Measurements from ENCODE around the gene NUP93.
"Not testable (repeated sequence)": the region's sequence is repeated elsewhere in the genome, so short reads cannot be mapped to it uniquely, and the experiment has no call there.

NUP93 gene

GRCh38 chr16:56876048-56876447, 146.1 kb downstream of the NUP93 start:
- DNase-seq: no peak

DNA sequence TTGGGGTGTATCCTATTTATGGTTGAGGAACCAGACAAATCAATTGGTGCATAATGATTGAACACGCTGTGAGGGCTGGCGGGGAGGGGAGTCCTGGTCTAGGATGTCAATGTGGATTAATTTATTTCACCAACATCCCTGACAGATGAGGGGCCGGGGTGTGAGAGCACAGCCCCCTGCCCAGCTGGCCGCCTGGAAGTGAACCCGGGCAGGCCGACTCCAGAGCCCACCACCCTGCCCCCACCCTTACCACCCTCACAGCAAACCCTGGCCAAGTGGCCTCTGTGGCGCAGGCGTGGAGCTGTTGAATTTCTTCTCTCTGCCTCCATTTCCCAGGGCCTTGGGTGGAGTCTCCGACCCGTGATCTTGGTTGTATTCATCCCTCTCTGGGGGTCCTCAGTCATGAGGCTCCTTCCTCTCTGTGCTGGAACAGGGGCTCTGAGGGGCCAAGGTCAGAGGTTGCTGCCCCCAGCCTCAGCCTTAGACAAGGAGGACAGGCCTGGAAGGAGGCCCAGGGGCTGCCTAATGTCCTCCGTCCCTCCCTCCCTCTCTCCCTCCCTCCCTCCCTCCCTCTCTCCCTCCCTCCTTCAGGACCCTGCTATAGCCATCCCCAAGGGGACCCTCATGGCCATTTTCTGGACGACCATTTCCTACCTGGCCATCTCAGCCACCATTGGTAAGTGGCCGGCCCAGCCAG, 147.7 kb downstream of the NUP93 start:
- no peak for DNase-seq

GRCh38 chr16:56878282-56878854, 148.4 kb downstream of the NUP93 start:
- no peak for DNase-seq

- no peak for DNase-seq
These were observed 149.3 kb downstream of the NUP93 start for GRCh38 chr16:56879276-56879675.

DNA sequence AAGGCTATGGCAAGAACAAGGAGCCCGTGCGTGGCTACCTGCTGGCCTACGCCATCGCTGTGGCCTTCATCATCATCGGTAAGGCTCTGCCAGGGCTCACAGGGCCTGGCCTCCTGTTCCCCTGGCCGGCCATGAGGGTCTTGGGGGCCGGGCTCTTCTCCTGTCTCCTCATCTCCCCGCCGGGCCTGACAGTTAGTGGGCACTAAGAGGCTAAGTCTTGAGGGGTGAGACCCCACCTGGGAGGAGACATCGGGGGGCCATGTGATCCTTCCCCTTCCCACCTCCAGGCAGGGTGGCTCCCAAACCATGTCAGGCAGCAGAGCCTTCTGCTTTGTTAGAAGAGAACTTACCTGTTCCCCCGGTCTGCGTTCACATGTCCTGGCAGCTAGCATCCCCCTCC, 150.2 kb downstream of the NUP93 start:
- no peak for DNase-seq

DNA sequence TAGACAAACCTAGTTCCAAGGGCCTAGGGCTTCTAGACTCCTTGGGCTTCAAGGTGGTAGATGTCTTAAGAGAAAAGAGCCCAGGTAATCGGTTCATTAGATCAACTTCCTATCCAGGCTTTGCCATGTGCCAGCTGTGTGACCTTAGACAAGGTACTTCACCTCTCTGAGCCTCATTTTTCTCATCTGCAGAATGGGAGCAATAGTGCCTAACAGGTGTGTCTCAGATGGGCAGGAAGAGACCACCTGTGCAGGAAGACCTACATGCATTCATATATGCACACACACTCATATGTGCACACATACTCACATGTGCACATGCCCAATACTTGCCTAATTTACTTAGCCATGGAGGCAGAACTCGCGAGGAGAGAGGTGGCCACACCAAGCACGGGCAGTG, 150.8 kb downstream of the NUP93 start:
- DNase-seq: no peak

DNA sequence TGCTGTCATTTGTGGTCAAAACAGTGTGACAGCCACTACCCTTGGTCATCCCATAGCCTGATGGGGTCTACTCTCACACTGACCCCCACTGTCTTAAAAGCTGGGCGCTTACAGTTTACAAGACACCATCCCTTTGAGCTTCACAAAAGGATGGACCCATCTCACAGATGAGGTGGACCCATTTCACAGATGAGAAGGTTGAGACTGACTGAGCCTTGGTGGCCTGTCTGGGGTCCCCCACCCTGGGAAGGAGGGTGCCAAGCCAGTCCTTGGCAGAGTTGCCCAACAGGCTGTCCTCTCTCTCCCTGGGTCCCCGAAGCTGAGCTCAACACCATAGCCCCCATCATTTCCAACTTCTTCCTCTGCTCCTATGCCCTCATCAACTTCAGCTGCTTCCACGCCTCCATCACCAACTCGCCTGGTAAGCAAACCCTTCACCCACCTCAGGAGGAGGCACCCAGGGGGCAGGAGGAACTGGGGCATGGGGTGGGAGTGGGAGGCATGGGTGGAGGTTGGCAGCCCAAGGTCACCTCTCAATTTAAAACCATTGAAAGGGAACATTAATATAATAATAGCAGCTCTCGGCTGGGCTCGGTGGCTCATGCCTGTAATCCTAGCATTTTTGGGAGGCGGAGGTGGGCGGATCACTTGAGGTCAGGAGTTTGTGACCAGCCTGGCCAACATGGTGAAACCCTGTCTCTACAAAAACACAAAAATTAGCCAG, 152.3 kb downstream of the NUP93 start:
- no peak for DNase-seq

DNA sequence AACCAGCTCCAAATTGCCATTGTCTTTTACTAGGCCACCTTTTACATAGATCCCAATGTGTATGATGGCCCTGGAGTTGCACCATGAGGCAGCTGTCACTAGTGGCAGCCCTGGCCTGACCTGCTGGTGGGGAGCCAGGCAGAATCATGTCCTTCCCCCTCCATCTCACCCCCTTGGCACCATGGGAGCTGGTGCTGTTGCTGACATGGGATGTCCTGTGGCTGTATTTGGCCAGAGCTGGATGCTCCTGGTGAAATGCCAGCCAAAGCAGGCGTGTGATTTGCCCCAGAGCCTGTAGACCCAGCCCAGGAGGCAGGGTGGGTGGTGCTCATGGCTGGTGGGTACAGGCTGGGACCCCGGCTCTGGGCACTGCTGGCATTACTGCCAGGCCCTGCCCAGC, 153.7 kb downstream of the NUP93 start:
- DNase-seq: no peak

DNA sequence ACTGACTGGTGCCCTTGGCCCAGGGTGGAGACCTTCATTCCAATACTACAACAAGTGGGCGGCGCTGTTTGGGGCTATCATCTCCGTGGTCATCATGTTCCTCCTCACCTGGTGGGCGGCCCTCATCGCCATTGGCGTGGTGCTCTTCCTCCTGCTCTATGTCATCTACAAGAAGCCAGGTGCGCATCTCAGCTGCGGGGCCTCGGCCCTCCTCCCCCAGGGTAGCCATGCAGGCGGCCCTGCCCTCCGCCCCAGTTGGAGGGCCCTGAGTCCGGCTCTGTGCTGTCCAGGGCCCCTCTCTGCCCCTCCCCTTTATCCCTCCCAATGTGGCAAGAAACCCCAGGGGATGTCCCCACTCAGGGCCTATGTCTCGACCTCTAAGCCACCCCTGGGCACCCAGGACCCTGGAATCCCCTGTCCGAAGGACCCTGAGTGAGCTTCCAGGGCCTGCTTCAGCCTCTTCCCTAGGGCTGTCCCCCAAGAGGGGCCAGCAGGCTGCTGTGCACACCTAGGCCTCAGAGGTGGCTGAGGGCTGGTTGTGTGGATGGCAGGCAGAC, 154.2 kb downstream of the NUP93 start:
- DNase-seq: no peak

GRCh38 chr16:56884929-56885328, 155.0 kb downstream of the NUP93 start:
- DNase-seq: not testable (repeated sequence)

DNA sequence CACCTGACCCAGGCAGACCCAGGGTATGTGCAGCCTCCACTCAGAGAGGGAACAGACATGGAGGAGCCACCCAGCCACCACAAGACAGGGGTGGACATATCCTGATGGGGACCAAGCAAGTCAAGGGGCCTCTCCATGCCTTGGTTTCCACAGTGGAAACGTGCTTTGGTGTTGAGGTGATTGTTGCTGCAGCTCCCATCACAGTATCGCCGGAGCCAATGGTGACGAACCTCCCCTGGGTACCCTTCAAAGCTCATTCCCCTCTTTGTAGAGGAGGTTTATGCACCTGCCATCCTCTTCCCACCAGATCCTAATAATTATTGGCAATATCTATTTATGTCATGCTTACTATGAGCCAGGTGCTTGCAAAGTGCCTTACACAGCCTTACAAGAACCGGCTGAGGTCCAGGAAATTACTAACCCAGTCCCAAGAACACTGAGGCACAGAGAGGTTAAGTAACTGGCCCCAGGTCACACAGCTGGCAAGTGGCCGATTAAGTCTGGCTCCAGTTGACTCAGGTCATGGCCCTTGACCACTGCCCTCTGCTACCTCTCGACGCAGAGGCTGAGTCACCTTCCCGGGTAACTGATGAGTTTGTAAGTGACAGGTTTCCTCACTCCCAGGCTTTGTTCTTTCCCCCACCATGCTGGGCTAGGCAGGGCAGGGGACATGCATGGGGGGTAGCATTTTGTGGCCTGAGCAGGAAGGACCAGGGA, 155.7 kb downstream of the NUP93 start:
- DNase-seq: no peak

DNA sequence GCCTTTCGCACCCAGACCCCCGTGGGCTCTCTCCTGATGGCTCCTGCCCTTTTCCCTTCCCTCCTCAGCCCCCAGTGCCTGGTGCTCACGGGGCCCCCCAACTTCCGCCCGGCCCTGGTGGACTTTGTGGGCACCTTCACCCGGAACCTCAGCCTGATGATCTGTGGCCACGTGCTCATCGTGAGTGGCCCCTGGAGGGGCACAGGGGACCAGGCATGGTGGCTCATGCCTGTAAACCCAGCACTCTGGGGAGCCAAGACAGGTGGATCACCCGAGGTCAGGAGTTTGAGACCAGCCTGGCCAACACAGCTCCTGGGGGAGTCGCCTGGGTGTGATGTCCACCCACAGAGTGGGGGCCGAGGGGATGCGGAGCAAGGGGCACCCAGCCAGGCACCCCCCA, 156.4 kb downstream of the NUP93 start:
- no peak for DNase-seq

DNA sequence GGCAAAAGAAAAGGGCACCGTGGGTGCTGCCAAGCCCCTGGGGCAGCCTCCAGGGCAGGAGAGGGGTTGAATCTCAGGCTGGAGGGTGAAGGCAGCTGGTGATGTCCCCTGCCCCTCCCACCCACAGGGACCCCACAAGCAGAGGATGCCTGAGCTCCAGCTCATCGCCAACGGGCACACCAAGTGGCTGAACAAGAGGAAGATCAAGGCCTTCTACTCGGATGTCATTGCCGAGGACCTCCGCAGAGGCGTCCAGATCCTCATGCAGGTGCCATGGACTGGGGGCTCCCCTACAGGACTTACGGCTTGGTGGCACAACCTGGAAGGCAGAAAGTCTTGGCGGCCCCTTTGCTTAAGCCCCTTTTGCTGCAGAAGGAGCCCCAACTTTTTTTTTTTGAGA, 156.9 kb downstream of the NUP93 start:
- no peak for DNase-seq

GRCh38 chr16:56888806-56889205, 158.9 kb downstream of the NUP93 start:
- no peak for DNase-seq

DNA sequence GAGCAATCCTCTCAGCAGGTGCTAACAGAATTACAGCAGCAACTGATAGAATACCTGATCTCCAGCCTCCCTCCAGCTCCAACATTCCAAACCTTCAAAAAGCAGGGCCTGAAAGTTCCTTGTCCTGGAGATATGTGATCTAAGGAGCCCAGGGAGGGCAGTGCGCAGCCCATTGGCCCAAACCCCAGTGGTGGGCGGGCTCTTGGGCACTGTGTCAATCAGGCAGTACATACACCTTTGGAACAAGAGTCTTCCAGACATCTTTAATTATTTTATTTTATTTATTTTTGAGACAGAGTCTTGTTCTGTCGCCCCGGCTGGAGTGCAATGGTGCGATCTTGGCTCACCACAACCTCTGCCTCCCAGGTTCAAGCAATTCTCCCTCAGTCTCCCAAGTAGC, 159.3 kb downstream of the NUP93 start:
- no peak for DNase-seq

DNA sequence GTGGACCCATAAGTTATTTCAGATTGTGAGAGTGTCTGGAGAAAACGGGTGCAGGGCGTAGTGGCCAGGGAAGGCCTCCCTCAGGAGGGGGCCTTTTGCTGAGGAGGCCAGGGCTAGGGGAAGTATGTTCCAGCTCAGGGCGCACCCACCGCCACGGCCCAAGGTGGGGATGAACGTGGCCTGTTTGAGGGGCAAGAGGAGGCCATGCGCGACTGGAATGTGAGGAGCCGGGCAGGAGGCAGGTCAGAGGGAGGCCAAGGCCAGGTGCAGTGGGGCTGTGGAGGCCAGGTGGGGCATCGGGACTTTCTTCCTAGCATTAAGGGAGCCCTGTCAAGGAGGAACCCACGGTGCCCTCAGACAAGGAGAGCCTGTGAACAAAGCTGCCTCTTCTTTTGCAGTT, 161.8 kb downstream of the NUP93 start:
- DNase-seq: no peak

DNA sequence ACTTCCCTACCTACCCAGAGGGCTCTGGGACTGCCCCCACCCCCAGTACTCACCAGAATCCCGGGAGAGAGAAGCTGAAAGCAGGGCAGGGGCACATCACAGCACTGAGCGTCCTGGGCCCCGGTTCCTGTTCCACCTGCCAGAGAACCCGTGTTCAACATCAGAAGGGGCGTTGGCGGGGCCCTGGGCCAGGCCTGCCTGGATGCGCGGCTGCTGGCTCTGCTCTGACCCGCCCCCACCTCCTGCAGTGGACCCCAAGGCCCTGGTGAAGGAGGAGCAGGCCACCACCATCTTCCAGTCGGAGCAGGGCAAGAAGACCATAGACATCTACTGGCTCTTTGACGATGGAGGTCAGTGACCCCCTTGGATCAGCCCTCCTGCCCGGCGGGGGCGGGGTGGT, 162.8 kb downstream of the NUP93 start:
- no peak for DNase-seq

- no peak for DNase-seq
These were observed 164.5 kb downstream of the NUP93 start for GRCh38 chr16:56894331-56894917.

GRCh38 chr16:56895813-56896212, 165.9 kb downstream of the NUP93 start:
- no peak for DNase-seq

DNA sequence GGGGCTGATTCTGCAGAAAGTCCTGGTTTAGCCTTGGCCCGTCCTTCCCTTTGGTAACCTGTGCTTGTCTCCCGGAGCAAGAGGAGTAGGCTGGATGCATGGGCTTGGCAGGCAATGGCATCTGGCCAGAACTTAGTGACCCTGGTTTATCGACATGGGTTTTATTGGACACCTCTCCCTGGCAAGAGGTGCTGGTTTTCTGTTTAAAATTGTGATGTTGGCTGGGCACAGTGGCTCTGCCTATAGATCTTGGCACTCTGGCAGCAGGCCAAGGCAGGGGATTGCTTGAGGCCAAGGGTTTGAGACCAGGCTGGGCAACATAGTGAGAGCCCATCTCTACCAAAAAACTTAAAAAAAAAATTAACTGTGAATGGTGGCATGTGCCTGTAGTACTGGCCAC, 166.3 kb downstream of the NUP93 start:
- no peak for DNase-seq

DNA sequence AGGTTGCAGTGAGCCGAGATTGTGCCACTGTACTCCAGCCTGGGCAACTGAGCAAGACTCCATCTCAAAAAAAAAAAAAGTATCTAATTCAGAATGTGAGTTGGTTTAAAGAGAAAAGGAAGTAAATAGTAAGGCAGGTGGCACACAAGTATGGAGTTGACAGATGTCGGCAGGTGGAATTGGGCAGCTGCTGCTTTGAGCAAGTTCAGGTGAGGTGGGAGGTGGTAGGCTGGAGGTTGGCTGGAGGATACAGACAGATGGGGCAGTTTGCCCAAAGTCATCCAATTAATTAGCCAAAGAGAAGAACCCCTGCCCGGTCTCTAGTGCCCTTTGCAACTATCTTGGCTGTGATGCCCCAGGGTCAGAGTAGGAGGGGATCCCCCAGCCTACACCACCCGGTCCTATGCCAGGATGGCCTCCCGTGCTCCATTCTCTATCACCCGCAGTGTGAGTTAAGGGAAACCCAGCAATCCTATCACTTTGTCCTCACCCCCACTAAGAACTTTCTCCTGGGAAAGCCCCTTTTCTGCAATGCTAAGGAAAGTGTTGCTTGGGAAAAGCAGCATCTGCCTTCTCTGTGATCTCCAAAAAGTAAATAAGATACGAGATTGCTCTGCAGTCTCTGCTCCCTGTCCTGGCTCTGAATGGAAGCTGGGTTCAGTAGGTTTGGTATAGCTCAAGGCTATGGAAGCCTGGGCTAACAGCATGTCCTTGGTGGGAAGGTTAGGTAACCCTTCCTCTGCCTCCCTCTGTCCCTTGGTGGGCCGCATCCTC, 167.3 kb downstream of the NUP93 start:
- no peak for DNase-seq

DNA sequence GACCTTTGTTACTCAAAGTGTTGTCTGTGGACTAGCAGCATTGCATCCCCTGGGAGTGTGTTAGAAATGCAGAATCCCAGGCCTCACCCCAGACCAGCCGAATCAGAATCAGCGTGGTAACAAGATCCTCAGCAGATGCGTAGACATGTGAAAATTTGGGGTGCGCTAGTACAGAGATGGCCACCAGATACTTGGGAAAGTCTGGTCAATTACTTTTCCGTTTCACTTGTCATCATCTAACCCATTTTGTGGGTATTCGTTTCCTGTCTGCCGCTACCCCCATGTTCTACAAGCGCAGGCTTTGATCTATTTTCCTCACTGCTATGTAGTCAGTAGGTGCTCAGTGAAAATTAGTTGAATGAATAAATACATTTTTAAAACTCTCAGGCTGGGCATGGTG, 168.9 kb downstream of the NUP93 start:
- no peak for DNase-seq
